Stimulated activated CD4-positive, alpha-beta T cell treated with anti-CD3 and anti-CD28 coated beads, Interleukin-1b, Interleukin-23, amount 100 ng/mL, for 4 hours (primary cell): ENCODE measurements around the gene GALNT2.
A peak's percentile ranks its signal among the peaks of the same experiment; 100 is the strongest.

Source experiments
- DNase-seq, 2 donors: peaks; one replicate each; pipeline ENCODE4 v3.0.0-alpha.2; 2020; ENCODE audit warnings: low read depth in 2 of 2

GALNT2 gene

GRCh38 chr1:230050973-230051735, 15.9 kb upstream of the GALNT2 start:
- DNase-seq = no peak

- no peak for DNase-seq
These were observed 15.0 kb upstream of the GALNT2 start for GRCh38 chr1:230052018-230052417.

GRCh38 chr1:230052665-230053064, 14.4 kb upstream of the GALNT2 start:
- no peak for DNase-seq

- DNase-seq = no peak
These were observed 12.8 kb upstream of the GALNT2 start for GRCh38 chr1:230054092-230054749.

GRCh38 chr1:230056098-230056497, 10.9 kb upstream of the GALNT2 start:
- DNase-seq = no peak

GRCh38 chr1:230057100-230057499, 9.9 kb upstream of the GALNT2 start:
- no peak for DNase-seq

GRCh38 chr1:230057681-230058565, 9.1 kb upstream of the GALNT2 start:
- DNase-seq = no peak

GRCh38 chr1:230058626-230059025, 8.4 kb upstream of the GALNT2 start:
- no peak for DNase-seq

- DNase-seq = no peak
These were observed 5.2 kb upstream of the GALNT2 start for GRCh38 chr1:230061801-230062200.

GRCh38 chr1:230062521-230062920, 4.5 kb upstream of the GALNT2 start:
- no peak for DNase-seq

- DNase-seq = no peak
These were observed 2.8 kb upstream of the GALNT2 start for GRCh38 chr1:230064283-230064682.

GRCh38 chr1:230065161-230065560, 1.9 kb upstream of the GALNT2 start:
- DNase-seq = no peak

GRCh38 chr1:230065571-230065970, 1.5 kb upstream of the GALNT2 start:
- DNase-seq = no peak

GRCh38 chr1:230066031-230066430, 1.0 kb upstream of the GALNT2 start:
- no peak for DNase-seq

GRCh38 chr1:230067419-230067870, 407 bp downstream of the GALNT2 start:
- DNase-seq = no peak

GRCh38 chr1:230067871-230068620, 1.0 kb downstream of the GALNT2 start:
- DNase-seq = peak in 1 of 2 donors; percentile 23

- DNase-seq = no peak
These were observed 1.5 kb downstream of the GALNT2 start for GRCh38 chr1:230068621-230068873.

GRCh38 chr1:230068952-230069684, 2.1 kb downstream of the GALNT2 start:
- no peak for DNase-seq

GRCh38 chr1:230069796-230070195, 2.8 kb downstream of the GALNT2 start:
- no peak for DNase-seq

- DNase-seq = no peak
These were observed 3.5 kb downstream of the GALNT2 start for GRCh38 chr1:230070321-230071208.
